Smooth muscle cell of the coronary artery (primary cell): Measurements from ENCODE around the gene TRAM1L1. TPM values are rescaled to one million over a fixed set of nuclear protein-coding genes. Genes with fewer than 3 reads are reported as not detected.

Source experiments
- total RNA-seq: library from RNA; depleted of rRNA; stranded (reverse); fragments of >200 nt; gene quantifications from 2 replicates; pipeline ENCODE4 v1.2.3, GENCODE V29; 2014; ENCODE audit warnings: low replicate concordance

TRAM1L1 gene
- total RNA-seq: 0.35 and 0.60 TPM in 2 replicates

DNA sequence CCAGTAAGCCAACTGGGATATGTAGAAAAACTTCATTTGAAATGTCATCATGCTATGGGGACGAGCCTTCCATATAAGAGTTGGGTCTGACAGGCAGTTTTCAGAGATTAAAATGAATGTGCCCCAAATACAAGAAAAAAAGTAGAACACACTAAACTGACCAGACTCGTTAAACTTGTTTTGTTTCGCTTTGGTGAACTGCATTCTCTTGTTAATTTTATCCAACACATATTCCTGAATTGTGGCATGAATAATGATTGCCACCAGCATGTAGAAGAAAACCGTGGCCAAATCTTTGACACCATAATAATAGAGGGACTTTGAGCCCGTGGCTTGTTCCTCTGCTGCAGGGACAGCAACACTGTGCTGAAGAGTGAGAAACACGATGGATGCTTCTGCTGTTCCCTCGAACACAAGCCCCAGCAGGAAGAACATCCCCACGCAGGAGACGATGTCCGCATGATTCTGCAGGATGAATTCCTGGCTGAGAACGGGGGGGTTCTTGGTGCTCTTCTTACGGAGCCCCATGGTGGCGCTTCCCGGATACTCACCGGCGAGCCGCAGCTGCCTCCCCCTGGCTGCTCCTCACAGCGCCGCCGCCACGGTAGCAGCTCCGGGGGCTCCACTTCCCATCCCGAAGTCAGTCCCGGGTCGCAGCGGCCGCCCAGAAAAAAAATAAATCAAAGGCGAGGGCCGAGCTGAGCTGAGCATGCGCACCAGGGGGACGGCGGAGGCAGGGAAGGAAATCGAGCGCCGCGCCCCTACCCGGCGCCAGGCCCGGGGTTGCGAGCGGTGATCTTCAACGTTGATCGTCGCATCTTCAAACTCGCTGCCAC, at the start of gene TRAM1L1:
TRAM1L1 (minus strand) TSS at position 711 of the 836 bp plus-strand sequence; CDS start at position 528, 183 bp downstream.

